ENCODE measurements around the gene PCP2.

- TF ChIP-seq CTCF (IDR thresholded peaks at IDR 0.05) = no peak
- TF ChIP-seq EZH2 (IDR thresholded peaks at IDR 0.05) = no peak
Observed at GRCh38 chr19:7657131-7657751, 23.7 kb upstream of the PCP2 start.
